Bladder microvascular endothelial cell (primary cell): ENCODE data around the gene DUSP19. TPM values are rescaled to one million over a fixed set of nuclear protein-coding genes. Genes with fewer than 3 reads are reported as not detected.

Source experiments
- total RNA-seq: library from RNA; depleted of rRNA; stranded (reverse); fragments of >200 nt; gene quantifications from 2 replicates; pipeline ENCODE4 v1.2.3, GENCODE V29; 2014

DUSP19 gene
- 1.8 and 4.1 TPM in 2 replicates for total RNA-seq

GRCh38 chr2:183078464-183079138 lies at the start of gene DUSP19:
Gene DUSP19 (plus strand): TSS chr2:183078747. CDS start chr2:183078934, 187 bp downstream.

GRCh38 chr2:183038341-183039300 lies 39.9 kb upstream of the DUSP19 start, which contains the start of gene NCKAP1:
Gene NCKAP1 (minus strand): TSS chr2:183038457. CDS start chr2:183038099, 358 bp downstream.

GRCh38 chr2:183124222-183124956 lies 45.8 kb downstream of the DUSP19 start, which contains the start of gene NUP35:
Gene NUP35 (plus strand): TSS chr2:183124443. CDS start chr2:183124458, 15 bp downstream.

Other genes with a start within 250 kb of the DUSP19 start
- under 0.01 and 0.13 TPM in 2 replicates for gene FRZB, start 212.1 kb upstream of the DUSP19 start, total RNA-seq
- gene NCKAP1, start 40.3 kb upstream of the DUSP19 start, total RNA-seq: 61.8 and 247 TPM in 2 replicates
- 8.9 and 16.6 TPM in 2 replicates for gene NUP35, start 45.7 kb downstream of the DUSP19 start, total RNA-seq